ENCODE results near the gene ANKRD29.

ANKRD29 gene, protein sequence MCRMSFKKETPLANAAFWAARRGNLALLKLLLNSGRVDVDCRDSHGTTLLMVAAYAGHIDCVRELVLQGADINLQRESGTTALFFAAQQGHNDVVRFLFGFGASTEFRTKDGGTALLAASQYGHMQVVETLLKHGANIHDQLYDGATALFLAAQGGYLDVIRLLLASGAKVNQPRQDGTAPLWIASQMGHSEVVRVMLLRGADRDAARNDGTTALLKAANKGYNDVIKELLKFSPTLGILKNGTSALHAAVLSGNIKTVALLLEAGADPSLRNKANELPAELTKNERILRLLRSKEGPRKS

DNA sequence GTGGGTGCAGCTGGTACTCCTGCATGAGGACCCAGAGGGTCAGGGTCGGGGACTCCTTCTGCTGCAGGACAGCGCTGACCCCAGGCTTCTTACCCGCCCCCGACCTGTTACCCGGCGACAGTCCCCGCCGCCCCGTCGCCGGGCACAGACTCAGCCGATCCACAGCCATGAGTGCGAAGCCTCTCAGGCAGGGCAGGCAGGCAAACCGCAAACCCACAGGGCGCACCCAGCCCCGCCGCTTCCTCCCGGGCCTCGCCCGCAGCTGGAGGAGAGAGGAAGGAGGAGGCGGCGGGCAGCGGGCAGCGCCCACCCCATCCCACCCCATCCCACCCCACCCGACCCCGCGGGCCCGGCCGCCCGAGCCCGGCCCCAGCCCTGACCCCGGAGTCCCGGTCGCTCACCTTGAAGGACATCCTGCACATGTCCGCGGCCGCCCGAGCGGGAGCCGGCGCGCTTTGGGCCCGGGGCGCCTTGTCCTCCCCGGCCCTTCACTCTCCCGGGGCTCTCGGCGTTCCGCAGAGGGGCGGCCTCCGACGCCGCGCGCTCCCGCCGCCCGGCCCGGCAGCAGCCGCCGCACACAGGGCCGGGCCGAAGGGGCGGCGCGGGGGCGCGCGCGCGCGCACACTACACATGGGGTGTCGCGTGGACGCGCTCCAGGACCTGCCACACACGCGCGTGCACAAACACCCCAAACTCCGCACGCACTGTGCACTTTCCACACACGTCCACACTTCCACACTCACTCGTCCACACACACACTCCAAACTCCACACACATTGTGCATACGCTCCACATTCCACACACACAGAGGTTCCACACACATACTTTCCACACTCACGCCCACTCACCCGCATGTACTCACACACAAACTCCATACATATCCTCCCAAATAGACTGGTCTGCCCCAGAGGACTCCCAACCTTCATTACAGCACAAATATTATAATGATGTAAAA lies at the start of gene ANKRD29:
Gene ANKRD29, minus strand, starts transcription at position 603 of the 955 bp plus-strand sequence. Its CDS starts 181 bp downstream, at position 422.
- DNase-seq (ENCODE audit: low read depth in 1 of 2, low spot score in 1 of 2) = peak; percentile 11 to 23

DNA sequence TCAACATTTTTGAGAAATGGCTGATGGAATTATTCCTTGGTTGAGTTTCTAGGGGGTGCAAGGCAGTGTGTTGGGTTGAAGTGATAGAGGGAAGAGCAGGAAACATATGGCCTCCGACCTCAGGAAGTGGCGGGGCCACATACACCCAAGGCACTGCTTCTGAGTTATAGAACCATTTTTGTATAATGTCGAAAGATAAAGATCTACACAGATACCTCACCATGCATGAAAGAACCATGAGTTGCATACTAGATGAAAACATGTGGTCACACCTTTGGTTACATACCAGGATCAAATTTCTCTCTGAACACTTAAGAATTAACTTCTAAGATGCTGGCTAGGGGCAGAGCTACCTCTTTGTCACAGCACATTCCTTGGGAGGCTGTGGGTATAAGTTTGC lies 49.7 kb upstream of the ANKRD29 start:
- no peak for DNase-seq (ENCODE audit: low read depth in 1 of 2, low spot score in 1 of 2)

DNA sequence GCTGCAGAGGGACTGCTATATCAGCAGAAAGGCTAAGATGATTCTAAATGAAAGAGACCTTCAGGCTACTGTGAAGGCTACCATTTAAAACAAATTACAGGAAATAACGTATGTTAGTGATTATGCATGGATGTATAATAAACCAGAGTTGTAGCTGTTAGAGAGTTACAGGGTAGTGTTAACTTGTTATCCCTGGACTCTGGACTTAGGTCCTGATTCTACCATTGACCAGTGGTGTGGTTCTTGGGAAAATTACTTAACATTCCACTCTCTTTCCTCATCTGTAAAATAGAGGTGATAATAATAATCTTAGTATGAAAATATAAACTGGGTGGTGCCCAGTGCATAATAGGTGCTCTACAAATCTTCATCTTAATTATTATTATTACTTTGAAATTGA lies 48.7 kb upstream of the ANKRD29 start:
- no peak for DNase-seq (ENCODE audit: low read depth in 1 of 2, low spot score in 1 of 2)

DNA sequence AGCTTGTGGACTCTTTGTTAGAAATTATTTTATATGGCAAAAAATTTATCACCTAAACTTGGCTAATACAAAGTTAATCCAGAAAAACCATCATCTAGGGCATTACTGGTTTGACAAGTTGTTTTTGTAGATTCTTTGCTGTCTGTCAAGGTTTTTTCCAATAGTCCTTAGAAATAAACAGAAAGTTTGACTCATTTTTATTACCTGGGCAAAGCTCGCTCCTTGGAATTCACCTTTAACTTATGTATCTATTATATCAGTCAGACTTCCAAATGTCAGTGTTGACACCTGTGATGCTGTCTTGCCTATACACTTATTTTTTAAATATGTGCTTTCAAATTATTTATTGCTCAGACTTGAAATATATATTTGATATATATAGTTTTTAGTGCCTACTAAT lies 48.2 kb upstream of the ANKRD29 start:
- DNase-seq (ENCODE audit: low read depth in 1 of 2, low spot score in 1 of 2) = no peak

DNA sequence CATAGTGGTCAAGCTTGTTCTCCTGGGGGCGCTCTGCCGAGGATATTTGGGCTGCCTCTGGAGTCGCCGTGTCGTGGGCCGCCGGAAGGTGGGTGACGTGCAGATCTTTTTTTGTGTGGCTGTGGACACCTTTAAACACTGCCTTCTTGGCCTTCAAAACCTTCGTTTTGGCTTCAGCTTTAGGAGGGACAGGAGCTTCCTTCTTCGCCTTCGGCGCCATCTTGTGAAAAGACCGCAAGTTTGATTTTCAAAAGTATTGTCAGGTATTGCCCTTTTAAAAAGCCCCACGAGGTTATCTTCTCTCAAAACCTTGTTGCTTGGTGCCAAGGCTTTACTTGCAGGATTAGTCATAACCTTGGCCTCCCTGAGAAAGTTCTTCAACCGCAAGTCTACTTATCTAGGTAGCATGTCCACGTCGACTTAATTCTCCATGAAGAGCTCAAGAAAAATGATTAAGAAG lies 47.4 kb upstream of the ANKRD29 start:
- DNase-seq (ENCODE audit: low read depth in 1 of 2, low spot score in 1 of 2) = no peak

DNA sequence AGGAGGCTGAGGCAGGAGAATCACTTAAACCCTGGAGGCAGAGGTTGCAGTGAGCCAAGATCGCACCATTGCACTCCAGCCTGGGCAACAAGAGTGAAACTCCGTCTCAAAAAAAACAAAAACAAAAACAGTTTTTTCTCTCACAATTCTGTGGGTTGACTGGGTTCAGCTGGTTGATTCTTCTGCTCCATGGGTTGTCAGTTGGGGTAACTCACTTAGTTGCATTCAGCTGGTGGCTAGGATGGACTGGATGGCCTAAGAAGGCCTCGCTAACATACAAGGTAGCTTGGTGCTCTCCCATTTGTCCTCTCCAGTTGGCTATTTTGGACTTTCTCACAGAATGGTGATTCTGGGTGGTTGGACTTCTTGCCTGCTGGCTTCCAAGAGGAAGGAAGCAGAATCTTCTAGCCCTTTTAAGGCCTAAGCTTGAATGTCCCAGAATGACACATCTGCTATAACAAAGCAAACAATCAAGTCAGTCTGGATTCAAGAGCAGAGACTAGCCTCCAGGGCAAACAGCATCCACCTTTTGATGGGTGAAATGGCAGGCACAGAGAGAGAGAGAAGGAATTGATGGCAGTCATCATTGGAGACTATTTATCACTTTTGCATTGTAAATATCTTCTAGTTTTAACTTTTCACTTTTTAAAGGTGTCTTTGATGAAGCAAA lies 44.4 kb upstream of the ANKRD29 start:
- DNase-seq (ENCODE audit: low read depth in 1 of 2, low spot score in 1 of 2) = no peak

DNA sequence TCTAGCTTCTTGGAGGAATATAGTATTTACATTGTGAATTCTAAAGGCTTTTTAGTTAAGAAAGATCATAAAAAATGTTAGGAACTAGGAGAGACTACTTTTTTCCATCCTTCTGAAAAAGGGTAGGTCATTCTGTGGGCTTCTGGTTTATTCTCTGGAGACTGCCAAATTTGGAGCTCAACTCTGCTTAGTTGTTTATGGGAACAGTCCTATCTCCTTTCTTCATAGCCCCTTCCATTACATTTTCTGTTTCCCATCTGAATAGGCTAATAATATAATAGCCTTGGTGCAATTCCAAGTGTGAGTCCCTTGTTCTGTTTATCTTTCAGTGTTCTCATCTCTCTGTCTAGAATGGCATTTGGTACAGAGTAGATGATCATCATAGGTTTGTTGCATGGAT lies 42.1 kb upstream of the ANKRD29 start:
- no peak for DNase-seq (ENCODE audit: low read depth in 1 of 2, low spot score in 1 of 2)

DNA sequence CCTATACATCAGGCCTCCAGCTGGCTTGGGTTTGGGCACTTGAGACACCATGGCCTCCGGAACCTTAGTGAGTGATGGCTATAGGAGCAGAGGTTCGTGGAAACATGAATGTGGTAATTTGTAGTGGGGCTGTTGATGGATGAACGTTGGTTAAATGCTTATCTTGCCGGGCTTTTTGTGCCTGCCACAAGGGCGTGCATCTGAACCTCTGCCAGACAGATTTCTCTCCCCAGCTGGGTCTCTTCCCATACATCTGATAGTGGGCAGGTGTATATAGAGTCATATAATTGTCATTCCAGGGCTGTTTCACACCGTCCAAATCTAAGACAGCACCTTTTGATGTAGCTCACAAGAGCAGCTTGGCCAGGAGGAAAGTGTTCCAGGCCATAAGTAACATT lies 41.3 kb upstream of the ANKRD29 start:
- no peak for DNase-seq (ENCODE audit: low read depth in 1 of 2, low spot score in 1 of 2)

DNA sequence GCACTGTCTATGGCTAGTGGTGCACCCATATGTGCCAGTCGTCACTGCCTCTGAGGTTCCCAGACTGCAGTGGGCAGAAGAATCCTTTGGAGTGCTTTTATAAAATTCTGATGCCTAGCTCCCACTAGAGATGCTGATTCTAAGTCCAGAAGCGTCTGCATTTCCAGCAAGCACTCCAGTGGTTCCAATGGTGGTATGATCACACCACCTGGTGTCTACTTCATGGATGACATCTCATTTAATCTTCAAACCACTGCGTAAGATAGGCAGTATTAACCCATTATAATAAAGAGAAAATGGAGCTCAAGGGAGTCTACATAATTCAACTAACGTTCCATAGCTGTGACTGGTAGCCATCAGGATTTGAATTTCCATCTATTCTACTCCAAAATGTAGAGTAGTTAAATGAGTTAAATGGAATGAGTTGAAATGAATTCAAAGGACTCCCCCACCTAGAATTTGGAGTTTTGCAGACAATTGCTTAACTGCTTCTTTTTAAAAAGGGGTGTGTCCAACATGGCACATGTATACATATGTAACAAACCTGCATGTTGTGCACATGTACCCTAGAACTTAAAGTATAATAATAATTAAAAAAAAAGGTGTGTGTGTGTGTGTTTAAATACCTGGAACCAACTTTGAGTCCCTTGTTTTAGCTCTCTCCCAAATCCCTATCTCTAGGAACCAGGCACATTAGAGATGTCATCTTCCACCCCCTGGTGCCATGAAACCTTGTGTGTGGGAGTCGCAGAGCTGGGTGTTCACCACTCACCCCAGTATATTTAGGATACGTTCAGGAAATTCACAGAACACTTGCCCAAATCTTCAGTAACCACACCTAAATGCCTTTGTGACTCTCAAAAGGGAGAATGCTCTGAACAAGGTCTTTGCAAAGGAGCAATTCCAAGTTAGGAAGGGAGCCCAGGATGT lies 40.6 kb upstream of the ANKRD29 start:
- no peak for DNase-seq (ENCODE audit: low read depth in 1 of 2, low spot score in 1 of 2)

DNA sequence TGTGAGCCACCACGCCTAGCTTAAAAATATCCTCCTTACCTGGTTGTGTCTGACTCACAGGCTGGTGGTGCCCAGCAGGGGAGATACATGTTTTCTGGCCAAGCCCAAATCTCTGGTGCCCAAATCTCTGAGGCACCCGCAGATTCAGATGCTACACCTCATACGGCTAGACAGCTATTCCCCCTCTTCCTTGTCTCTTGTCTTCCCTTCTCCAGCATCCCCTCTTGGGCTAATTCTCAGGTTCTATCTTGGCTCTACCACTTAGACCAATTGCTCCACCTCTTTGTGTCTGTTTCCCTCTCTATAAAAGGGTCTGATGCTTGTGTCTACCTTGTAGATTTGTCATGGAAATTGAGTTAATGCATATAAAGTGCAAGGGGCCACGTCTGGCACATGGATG lies 39.9 kb upstream of the ANKRD29 start:
- DNase-seq (ENCODE audit: low read depth in 1 of 2, low spot score in 1 of 2) = no peak

DNA sequence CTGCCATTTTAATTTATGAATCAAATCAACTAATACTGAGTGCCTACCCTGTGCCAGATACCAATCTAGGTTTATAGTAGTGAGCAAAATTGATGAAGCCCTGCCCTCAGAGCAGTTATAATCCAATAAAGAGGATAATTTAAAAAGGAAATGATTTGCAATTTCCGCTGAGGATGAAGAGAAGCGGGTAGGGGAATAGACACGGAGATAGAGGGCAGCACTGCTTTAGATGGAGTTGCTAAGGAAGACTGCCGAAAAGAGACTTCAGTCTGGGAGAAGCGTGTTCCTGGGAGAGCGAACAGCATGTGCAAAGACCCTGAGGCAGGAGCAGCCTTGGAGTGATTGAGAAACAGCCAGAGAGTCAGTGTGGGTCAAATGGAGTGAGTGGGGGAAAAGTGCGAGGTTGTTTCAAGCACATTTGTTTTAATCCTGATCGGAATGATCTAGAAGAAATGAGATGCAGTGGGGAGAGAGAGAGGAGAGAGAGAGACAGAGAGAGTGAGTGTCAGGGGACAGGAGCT lies 38.9 kb upstream of the ANKRD29 start:
- no peak for DNase-seq (ENCODE audit: low read depth in 1 of 2, low spot score in 1 of 2)

DNA sequence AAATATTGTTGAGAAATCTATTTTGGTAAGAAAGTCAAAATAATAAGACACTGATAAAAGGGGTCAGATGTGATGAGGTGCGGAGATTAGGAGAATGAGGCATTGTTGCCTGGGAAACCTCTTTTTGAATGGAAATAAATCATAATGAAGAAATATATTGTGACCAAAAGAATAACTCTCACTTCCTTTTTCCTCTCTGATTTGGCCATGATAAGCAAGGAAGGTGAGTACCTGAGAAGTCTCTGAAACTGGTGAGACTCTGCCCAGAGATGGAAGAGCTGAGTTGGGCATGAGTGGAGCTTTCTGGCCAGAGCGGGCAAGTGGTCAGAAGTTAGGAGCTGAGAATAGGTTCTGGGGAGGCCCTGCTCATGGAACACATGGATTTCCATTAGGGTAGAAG lies 38.3 kb upstream of the ANKRD29 start:
- no peak for DNase-seq (ENCODE audit: low read depth in 1 of 2, low spot score in 1 of 2)

DNA sequence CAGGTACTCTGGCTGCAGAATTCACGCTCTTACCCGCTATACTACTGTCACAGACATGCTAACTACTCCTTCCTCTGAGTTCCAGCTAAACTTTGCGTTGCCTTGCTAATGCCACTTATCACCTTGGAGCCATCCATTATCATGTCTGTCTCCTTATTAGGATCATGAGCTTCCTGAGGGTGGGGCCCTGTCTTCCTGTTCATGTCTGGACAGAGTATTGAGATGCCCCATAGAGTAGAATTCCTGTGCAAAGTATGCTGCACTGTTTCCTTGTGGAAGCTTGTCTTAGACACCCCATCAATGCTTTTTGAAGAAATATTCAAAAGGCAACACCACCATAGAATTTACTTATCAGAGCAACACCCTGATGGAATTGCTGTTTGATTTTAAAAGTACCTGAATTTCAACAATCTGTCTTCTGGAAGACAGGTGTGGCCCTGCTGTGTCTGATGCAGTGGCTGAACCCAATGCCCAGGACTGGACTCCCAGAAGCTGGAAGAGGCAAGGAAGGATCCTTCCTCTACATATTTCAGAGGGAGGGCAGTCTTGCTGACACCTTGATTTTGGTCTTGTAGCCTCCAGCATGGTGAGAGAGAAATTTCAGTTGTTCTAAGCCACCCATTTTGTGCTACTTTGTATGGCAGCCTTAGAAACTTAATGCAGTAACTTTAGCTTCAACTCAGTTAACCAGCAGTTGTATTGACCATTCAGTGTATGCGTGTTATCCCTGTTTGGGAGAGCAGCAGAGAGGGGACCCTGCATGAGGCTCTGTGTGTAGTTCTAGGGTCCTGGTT lies 32.1 kb upstream of the ANKRD29 start:
- no peak for DNase-seq (ENCODE audit: low read depth in 1 of 2, low spot score in 1 of 2)

DNA sequence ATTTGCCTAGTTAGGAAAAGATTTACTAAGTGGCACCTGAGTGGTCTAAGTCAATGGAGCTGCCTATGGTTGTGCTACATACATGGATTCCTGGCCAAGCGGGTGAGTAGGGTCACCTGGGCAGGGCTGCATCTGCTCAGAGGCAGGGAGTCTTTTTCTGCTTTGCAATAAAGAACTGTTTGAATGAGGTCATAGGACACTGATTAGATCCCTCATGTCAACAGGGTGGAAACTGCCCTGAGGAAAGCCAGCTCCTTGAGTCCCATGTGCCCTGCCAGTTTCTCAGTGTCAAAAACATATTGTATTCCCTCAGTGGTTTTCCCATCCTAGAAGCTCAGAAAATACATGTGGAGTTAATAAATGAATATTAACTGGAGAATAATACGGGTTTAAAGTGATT lies 31.1 kb upstream of the ANKRD29 start:
- no peak for DNase-seq (ENCODE audit: low read depth in 1 of 2, low spot score in 1 of 2)

DNA sequence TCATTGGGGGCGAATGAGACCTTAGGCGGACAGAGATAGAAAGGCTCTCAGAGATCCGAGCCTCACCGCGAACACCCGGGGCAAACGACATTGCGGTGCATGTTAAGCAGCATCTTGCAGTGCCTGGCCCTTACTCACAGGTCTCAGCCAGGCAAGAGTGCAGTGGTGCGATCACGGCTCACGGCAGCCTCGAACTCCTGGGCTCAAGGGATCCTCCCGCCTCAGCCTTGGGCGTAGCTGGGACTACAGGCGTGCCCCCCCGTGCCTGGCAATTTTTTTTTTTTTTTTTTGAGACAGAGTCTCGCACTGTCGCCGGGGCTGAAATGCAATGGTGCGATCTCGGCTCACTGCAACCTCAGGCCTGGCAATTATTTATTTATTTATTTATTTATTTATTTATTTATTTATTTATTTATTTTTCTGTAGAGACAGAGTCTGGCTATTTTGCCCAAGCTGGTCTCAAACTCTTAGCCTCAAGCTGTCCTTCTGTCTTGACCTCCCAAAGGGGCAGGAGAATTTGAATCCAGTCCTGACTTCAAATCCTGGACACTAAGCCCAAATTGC lies 27.9 kb upstream of the ANKRD29 start:
- no peak for DNase-seq (ENCODE audit: low read depth in 1 of 2, low spot score in 1 of 2)

DNA sequence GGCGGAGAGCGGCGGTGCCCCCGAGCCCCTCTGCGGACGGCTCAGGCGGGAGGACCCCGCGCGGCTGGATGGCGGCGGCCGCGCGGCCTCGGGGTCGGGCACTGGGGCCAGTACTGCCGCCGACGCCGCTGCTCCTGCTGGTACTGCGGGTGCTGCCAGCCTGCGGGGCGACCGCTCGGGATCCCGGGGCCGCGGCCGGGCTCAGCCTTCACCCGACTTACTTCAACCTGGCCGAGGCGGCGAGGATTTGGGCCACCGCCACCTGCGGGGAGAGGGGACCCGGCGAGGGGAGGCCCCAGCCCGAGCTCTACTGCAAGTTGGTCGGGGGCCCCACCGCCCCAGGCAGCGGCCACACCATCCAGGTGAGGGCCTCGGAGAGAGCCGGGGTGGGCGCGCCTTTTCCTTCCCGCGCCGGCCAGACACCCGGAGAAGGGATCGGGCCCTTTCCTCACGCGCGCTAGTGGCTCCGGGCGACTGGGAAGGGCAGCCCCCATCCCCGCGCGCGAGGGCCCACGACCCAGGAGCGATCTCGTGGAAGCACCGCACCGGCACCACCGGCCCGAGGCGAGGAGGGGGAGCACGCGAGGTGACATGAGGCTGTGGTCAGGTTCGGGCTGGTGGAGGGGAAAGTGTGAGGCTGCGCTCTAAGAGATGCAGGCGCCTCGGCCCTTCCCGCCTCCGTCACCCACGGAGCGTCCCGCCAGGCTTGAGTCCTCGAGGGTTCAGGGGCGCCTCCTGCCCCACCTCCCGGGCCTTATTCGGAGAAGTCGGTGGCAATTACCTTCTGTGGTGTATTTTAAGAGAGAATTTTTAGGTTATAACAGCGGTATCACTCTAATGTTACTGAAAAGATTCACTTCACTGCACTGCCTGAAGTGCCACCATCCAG lies 27.1 kb upstream of the ANKRD29 start:
- no peak for DNase-seq (ENCODE audit: low read depth in 1 of 2, low spot score in 1 of 2)

DNA sequence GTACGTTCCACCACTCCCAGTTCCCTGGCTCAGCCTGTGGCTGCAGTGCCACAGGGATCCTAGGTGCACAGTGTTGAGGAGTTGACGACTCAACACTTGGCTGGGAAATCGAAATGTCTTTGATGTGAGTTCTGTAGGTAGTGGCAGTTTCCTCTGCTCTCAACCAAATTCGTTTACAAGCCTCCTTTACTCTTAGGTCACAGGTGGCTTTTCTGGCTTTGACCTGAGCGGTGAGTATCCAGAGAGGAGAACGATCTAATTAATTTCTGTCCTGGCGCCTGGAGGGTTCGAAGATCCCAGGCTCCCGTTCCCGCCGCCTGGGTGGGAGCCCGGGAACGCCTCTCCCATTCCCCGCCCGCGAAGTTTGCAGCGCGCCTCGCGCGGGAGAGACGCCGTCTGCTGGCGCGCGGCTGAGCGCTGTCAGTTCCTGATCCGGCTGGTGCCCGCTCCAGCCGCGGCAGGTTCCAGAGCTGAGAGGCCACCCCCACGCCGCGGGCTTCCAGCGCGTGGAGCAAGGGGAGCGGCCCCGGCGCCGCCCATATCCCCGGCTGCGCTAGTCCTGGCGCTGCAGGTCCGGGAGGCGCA lies 26.4 kb upstream of the ANKRD29 start, which contains the start of gene LAMA3:
Gene LAMA3, plus strand, starts transcription at position 423 of the 585 bp plus-strand sequence. CDS start 231 bp downstream, outside the sequence.
- no peak for DNase-seq (ENCODE audit: low read depth in 1 of 2, low spot score in 1 of 2)

DNA sequence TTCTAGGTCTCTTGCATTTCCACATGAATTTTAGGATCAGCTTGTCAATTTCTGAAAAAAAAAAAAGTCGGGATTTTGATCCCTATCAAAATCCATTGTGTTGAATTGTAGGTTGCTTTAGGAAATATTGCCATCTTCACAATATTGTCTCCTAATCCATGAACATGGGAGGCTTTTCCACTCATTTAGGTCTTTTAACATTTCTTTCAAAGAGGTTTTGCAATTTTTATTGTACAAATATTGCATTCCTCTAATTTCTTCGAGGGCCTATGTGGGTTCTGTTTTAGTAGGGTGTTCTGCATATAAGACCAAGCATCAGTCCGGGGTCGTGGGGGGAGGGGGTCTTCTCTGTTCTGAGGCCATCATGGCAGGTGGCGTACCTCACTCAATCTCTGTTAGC lies 25.8 kb upstream of the ANKRD29 start:
- no peak for DNase-seq (ENCODE audit: low read depth in 1 of 2, low spot score in 1 of 2)
